Urinary bladder (tissue), 4 donors: ENCODE results near the gene SRPRB. TPM values are rescaled to one million over a fixed set of nuclear protein-coding genes. Genes with fewer than 3 reads are reported as not detected.

Experiments used
- DNase-seq: peaks from one replicate; pipeline ENCODE4 v3.0.0-alpha.2; 2015; ENCODE audit errors: extremely low spot score
- H3K27ac ChIP-seq: one replicate; pipeline ENCODE4 v1.5.1; 2013; ENCODE audit warnings: low read depth, mild to moderate bottlenecking, moderate library complexity
- H3K36me3 ChIP-seq: one replicate; pipeline ENCODE4 v1.6.1; 2013; ENCODE audit warnings: mild to moderate bottlenecking, moderate library complexity; ENCODE audit not compliant: insufficient read depth
- H3K4me1 ChIP-seq: one replicate; pipeline ENCODE4 v1.6.1; 2013; ENCODE audit warnings: mild to moderate bottlenecking, moderate library complexity; ENCODE audit not compliant: insufficient read depth
- H3K4me3 ChIP-seq: one replicate; pipeline ENCODE4 v1.5.1; 2013; ENCODE audit warnings: low read depth, low read length
- WGBS: extraction: QIAGEN DNeasy Blood & Tissue Kit; methylation state at CpG from one replicate; pipeline ENCODE4 v1.1.7; 2013; 5-methylcytosine and 5-hydroxymethylcytosine counted together
- polyA plus RNA-seq: library from polyadenylated mRNA; stranded (reverse); fragments of 200-250 nt; gene quantifications from one replicate; pipeline ENCODE4 v1.2.3, GENCODE V29; 2013
- total RNA-seq: library from RNA; depleted of rRNA; stranded (reverse); fragments of >200 nt; gene quantifications from one replicate; pipeline ENCODE4 v1.2.3, GENCODE V29; 2014
- donor health status: healthy with polysubstance abuse.
- donor health status: healthy.

Gene SRPRB
- total and polyA plus RNA-seq, 2 donors: 25.2 to 43.9 TPM

GRCh38 chr3:133853063-133853924, 47.7 kb downstream of the SRPRB start:
- Histone ChIP-seq H3K27ac (no peak overlapping the region), H3K36me3 (no peaks in the 10 kb centered on the region), H3K4me3 (no peak overlapping the region), H3K4me1 (no peaks in the 10 kb centered on the region)
- no peak for DNase-seq
- 64% methylated on average over 5 of the region's 5 CpGs for WGBS

- Histone ChIP-seq H3K36me3 (no peaks in the 10 kb centered on the region), H3K27ac (no peak overlapping the region), H3K4me1 (no peaks in the 10 kb centered on the region), H3K4me3 (no peak overlapping the region)
- WGBS: 75% methylated on average over 2 of the region's 2 CpGs
- DNase-seq: no peak
Measured at GRCh38 chr3:133853925-133854227, 48.3 kb downstream of the SRPRB start.

GRCh38 chr3:133854264-133855001, 48.8 kb downstream of the SRPRB start:
- Histone ChIP-seq H3K36me3 (no peaks in the 10 kb centered on the region), H3K27ac (no peak overlapping the region), H3K4me1 (no peaks in the 10 kb centered on the region), H3K4me3 (no peak overlapping the region)
- 66% methylated on average over 5 of the region's 5 CpGs for WGBS
- no peak for DNase-seq

- DNase-seq: no peak
- Histone ChIP-seq H3K27ac (no peak overlapping the region), H3K36me3 (no peaks in the 10 kb centered on the region), H3K4me3 (no peak overlapping the region), H3K4me1 (no peaks in the 10 kb centered on the region)
- WGBS: 93% methylated on average over 4 of the region's 4 CpGs
Measured at GRCh38 chr3:133855002-133855370, 49.4 kb downstream of the SRPRB start.

GRCh38 chr3:133855772-133856171, 50.2 kb downstream of the SRPRB start:
- Histone ChIP-seq H3K4me1 (no peaks in the 10 kb centered on the region), H3K27ac (no peak overlapping the region), H3K4me3 (no peak overlapping the region), H3K36me3 (no peaks in the 10 kb centered on the region)
- WGBS: 89% methylated on average over 6 of the region's 6 CpGs
- DNase-seq: no peak

GRCh38 chr3:133856316-133856715, 50.7 kb downstream of the SRPRB start:
- H3K4me3 ChIP-seq: no peak overlapping the region
- no peaks in the 10 kb centered on the region for H3K36me3 ChIP-seq
- no peak overlapping the region for H3K27ac ChIP-seq
- no peak for DNase-seq
- H3K4me1 ChIP-seq: no peaks in the 10 kb centered on the region
- WGBS: 75% methylated on average over 2 of the region's 2 CpGs

- no peak for DNase-seq
- 93% methylated on average over 8 of the region's 8 CpGs for WGBS
- no peaks in the 10 kb centered on the region for H3K4me1 ChIP-seq
- H3K27ac ChIP-seq: no peak overlapping the region
- H3K4me3 ChIP-seq: no peak overlapping the region
- H3K36me3 ChIP-seq: no peaks in the 10 kb centered on the region
Measured at GRCh38 chr3:133857767-133858166, 52.2 kb downstream of the SRPRB start.

- no peak for DNase-seq
- H3K4me1 ChIP-seq: no peaks in the 10 kb centered on the region
- WGBS: 84% methylated on average over 12 of the region's 12 CpGs
- no peak overlapping the region for H3K27ac ChIP-seq
- H3K36me3 ChIP-seq: no peaks in the 10 kb centered on the region
- H3K4me3 ChIP-seq: no peak overlapping the region
Measured at GRCh38 chr3:133859381-133860234, 54.0 kb downstream of the SRPRB start.

GRCh38 chr3:133860519-133860918, 54.9 kb downstream of the SRPRB start:
- no peak for DNase-seq
- H3K4me3 ChIP-seq: no peak overlapping the region
- WGBS: 87% methylated on average over 5 of the region's 5 CpGs
- no peak overlapping the region for H3K27ac ChIP-seq
- no peaks in the 10 kb centered on the region for H3K4me1 ChIP-seq
- no peaks in the 10 kb centered on the region for H3K36me3 ChIP-seq

- no peak for DNase-seq
- H3K4me1 ChIP-seq: no peaks in the 10 kb centered on the region
- H3K27ac ChIP-seq: no peak overlapping the region
- H3K4me3 ChIP-seq: no peak overlapping the region
- 86% methylated on average over 4 of the region's 4 CpGs for WGBS
- no peaks in the 10 kb centered on the region for H3K36me3 ChIP-seq
Measured at GRCh38 chr3:133862161-133862560, 56.5 kb downstream of the SRPRB start.

GRCh38 chr3:133863911-133864310, 58.3 kb downstream of the SRPRB start:
- Histone ChIP-seq H3K4me3 (no peak overlapping the region), H3K36me3 (no peaks in the 10 kb centered on the region), H3K27ac (no peak overlapping the region), H3K4me1 (no peaks in the 10 kb centered on the region)
- WGBS: 78% methylated on average over 11 of the region's 11 CpGs
- no peak for DNase-seq

- 85% methylated on average over 7 of the region's 7 CpGs for WGBS
Measured at GRCh38 chr3:133864616-133865015, 59.0 kb downstream of the SRPRB start.

GRCh38 chr3:133865136-133865855, 59.7 kb downstream of the SRPRB start:
- H3K36me3 ChIP-seq: no peaks in the 10 kb centered on the region
- WGBS: 64% methylated on average over 5 of the region's 5 CpGs
- H3K4me1 ChIP-seq: no peaks in the 10 kb centered on the region
- no peak for DNase-seq
- H3K4me3 ChIP-seq: no peak overlapping the region
- H3K27ac ChIP-seq: no peak overlapping the region

More at GRCh38 chr3:133864616-133865015, 59.0 kb downstream of the SRPRB start:
- no peak for DNase-seq
- H3K36me3 ChIP-seq: no peaks in the 10 kb centered on the region
- H3K27ac ChIP-seq: no peak overlapping the region
- H3K4me3 ChIP-seq: no peak overlapping the region
- no peaks in the 10 kb centered on the region for H3K4me1 ChIP-seq
